ENCODE results near the gene KCNAB1. TPM values are rescaled to one million over a fixed set of nuclear protein-coding genes. Genes with fewer than 3 reads are reported as not detected.

Gene KCNAB1
- total and polyA plus RNA-seq, 4 donors = 8.9 to 45.8 (median 17.8) TPM

DNA sequence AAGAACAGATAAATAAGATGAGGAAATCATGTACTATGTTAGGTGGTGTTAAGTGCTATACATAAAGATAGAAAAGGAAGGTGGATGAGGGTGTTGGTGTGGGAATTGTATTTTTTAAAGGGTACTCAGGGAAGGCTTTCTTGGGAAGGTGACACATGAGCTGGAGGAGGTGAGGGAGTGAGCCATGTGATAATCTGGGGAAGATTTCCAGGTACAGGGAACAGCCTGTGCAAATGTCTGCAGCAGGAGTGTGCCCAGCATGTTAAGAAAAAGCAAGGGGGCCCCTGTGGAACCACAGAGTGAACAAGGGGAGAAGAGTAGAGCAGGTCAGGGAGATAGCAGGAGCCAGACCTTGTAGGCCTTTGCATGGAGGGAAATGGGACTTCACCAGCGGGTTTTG lies 258.9 kb downstream of the KCNAB1 start:
- DNase-seq (no peak), ATAC-seq (ENCODE audit: low FRiP score) (no peak)
- no peaks in the 10 kb centered on the region for H3K27me3 ChIP-seq (ENCODE audit: control insufficient read depth in 1 of 2, insufficient read depth in 2 of 2, low read length in 1 of 2)
- WGBS, 2 donors = 95 to 100% methylated on average over 1 of the region's 1 CpG
- intact Hi-C loops (cut with DNase I) = no loop called here
- no peaks in the 10 kb centered on the region for H3K9me3 ChIP-seq (ENCODE audit: control insufficient read depth, low read length)
- no peaks in the 10 kb centered on the region for H3K36me3 ChIP-seq (ENCODE audit: control insufficient read depth in 1 of 2, insufficient read depth in 2 of 2, low read length in 1 of 2)
- H3K4me3 ChIP-seq (ENCODE audit: low read length in 2 of 2) = no peak overlapping the region
- no peak overlapping the region for H3K27ac ChIP-seq (ENCODE audit: low read depth in 1 of 2, low read length in 2 of 2)
- H3K4me1 ChIP-seq (ENCODE audit: control insufficient read depth in 1 of 2, insufficient read depth in 2 of 2, low read length in 2 of 2) = peaks cover 0 to 10% of the 10 kb centered on the region in 2 donors

GRCh38 chr3:156381253-156381652 lies 260.9 kb downstream of the KCNAB1 start:
- intact Hi-C loops (cut with DNase I) = loop anchor here in 1 of 2 donors (5.0 kb wide), 1 partner anchor 74 kb away; no protein-coding TSS in a partner anchor
- no peak for ATAC-seq (ENCODE audit: low FRiP score)

GRCh38 chr3:156382458-156383346 lies 262.3 kb downstream of the KCNAB1 start:
- no peak for DNase-seq
- WGBS, 2 donors = 93 to 95% methylated on average over 9 of the region's 9 CpGs
- peaks cover 2 to 18% of the 10 kb centered on the region in 2 donors for H3K4me1 ChIP-seq (ENCODE audit: control insufficient read depth in 1 of 2, insufficient read depth in 2 of 2, low read length in 2 of 2)
- ATAC-seq (ENCODE audit: low FRiP score) = no peak
- H3K27me3 ChIP-seq (ENCODE audit: control insufficient read depth in 1 of 2, insufficient read depth in 2 of 2, low read length in 1 of 2) = no peaks in the 10 kb centered on the region
- no peaks in the 10 kb centered on the region for H3K9me3 ChIP-seq (ENCODE audit: control insufficient read depth, low read length)
- intact Hi-C loops (cut with DNase I) = loop anchor here in 1 of 2 donors (5.0 kb wide), 1 partner anchor 75 kb away; no protein-coding TSS in a partner anchor
- H3K27ac ChIP-seq (ENCODE audit: low read depth in 1 of 2, low read length in 2 of 2) = no peak overlapping the region
- H3K4me3 ChIP-seq (ENCODE audit: low read length in 2 of 2) = no peak overlapping the region
- H3K36me3 ChIP-seq (ENCODE audit: control insufficient read depth in 1 of 2, insufficient read depth in 2 of 2, low read length in 1 of 2) = no peaks in the 10 kb centered on the region

More at GRCh38 chr3:156381253-156381652, 260.9 kb downstream of the KCNAB1 start:
- Histone ChIP-seq H3K27ac (ENCODE audit: low read depth in 1 of 2, low read length in 2 of 2) (no peak overlapping the region), H3K9me3 (ENCODE audit: control insufficient read depth, low read length) (no peaks in the 10 kb centered on the region), H3K4me3 (ENCODE audit: low read length in 2 of 2) (no peak overlapping the region), H3K27me3 (ENCODE audit: control insufficient read depth in 1 of 2, insufficient read depth in 2 of 2, low read length in 1 of 2) (no peaks in the 10 kb centered on the region), H3K4me1 (ENCODE audit: control insufficient read depth in 1 of 2, insufficient read depth in 2 of 2, low read length in 2 of 2) (peaks cover 2 to 18% of the 10 kb centered on the region in 2 donors), H3K36me3 (ENCODE audit: control insufficient read depth in 1 of 2, insufficient read depth in 2 of 2, low read length in 1 of 2) (no peaks in the 10 kb centered on the region)
- 0 to 97% methylated on average over 1 of the region's 1 CpG for WGBS, 2 donors
- DNase-seq = no peak

- H3K4me1 ChIP-seq (ENCODE audit: control insufficient read depth in 1 of 2, insufficient read depth in 2 of 2, low read length in 2 of 2) = peaks cover 3 to 18% of the 10 kb centered on the region in 2 donors
- no peaks in the 10 kb centered on the region for H3K27me3 ChIP-seq (ENCODE audit: control insufficient read depth in 1 of 2, insufficient read depth in 2 of 2, low read length in 1 of 2)
- intact Hi-C loops (cut with DNase I) = loop anchor here in 1 of 2 donors (5.0 kb wide), 1 partner anchor 76 kb away; no protein-coding TSS in a partner anchor
- no peak overlapping the region for H3K4me3 ChIP-seq (ENCODE audit: low read length in 2 of 2)
- no peaks in the 10 kb centered on the region for H3K36me3 ChIP-seq (ENCODE audit: control insufficient read depth in 1 of 2, insufficient read depth in 2 of 2, low read length in 1 of 2)
- peak; percentile 27 for ATAC-seq (ENCODE audit: low FRiP score)
- 4 to 11% methylated on average over 6 of the region's 6 CpGs for WGBS, 2 donors
- no peak for DNase-seq
- H3K9me3 ChIP-seq (ENCODE audit: control insufficient read depth, low read length) = no peaks in the 10 kb centered on the region
- peak overlapping the region; percentile 64 to 76 for H3K27ac ChIP-seq (ENCODE audit: low read depth in 1 of 2, low read length in 2 of 2)
Observed at GRCh38 chr3:156383441-156384025, 263.2 kb downstream of the KCNAB1 start.

- H3K27me3 ChIP-seq (ENCODE audit: control insufficient read depth in 1 of 2, insufficient read depth in 2 of 2, low read length in 1 of 2) = no peaks in the 10 kb centered on the region
- ATAC-seq (ENCODE audit: low FRiP score) (peak; percentile 48), DNase-seq (no peak)
- no peaks in the 10 kb centered on the region for H3K9me3 ChIP-seq (ENCODE audit: control insufficient read depth, low read length)
- peaks cover 3 to 12% of the 10 kb centered on the region in 2 donors for H3K4me1 ChIP-seq (ENCODE audit: control insufficient read depth in 1 of 2, insufficient read depth in 2 of 2, low read length in 2 of 2)
- H3K4me3 ChIP-seq (ENCODE audit: low read length in 2 of 2) = no peak overlapping the region
- no peaks in the 10 kb centered on the region for H3K36me3 ChIP-seq (ENCODE audit: control insufficient read depth in 1 of 2, insufficient read depth in 2 of 2, low read length in 1 of 2)
- intact Hi-C loops (cut with DNase I) = no loop called here
- peak overlapping the region in 1 of 2 donors; percentile 38 for H3K27ac ChIP-seq (ENCODE audit: low read depth in 1 of 2, low read length in 2 of 2)
- WGBS, 2 donors = 59 to 65% methylated on average over 6 of the region's 6 CpGs
Observed at GRCh38 chr3:156388497-156389448, 268.4 kb downstream of the KCNAB1 start.

- WGBS, 2 donors = 71 to 74% methylated on average over 3 of the region's 3 CpGs
- no peak for DNase-seq
- Histone ChIP-seq H3K36me3 (ENCODE audit: control insufficient read depth in 1 of 2, insufficient read depth in 2 of 2, low read length in 1 of 2) (no peaks in the 10 kb centered on the region), H3K4me1 (ENCODE audit: control insufficient read depth in 1 of 2, insufficient read depth in 2 of 2, low read length in 2 of 2) (peaks cover 3 to 9% of the 10 kb centered on the region in 2 donors), H3K4me3 (ENCODE audit: low read length in 2 of 2) (no peak overlapping the region), H3K27ac (ENCODE audit: low read depth in 1 of 2, low read length in 2 of 2) (no peak overlapping the region), H3K9me3 (ENCODE audit: control insufficient read depth, low read length) (no peaks in the 10 kb centered on the region), H3K27me3 (ENCODE audit: control insufficient read depth in 1 of 2, insufficient read depth in 2 of 2, low read length in 1 of 2) (no peaks in the 10 kb centered on the region)
- ATAC-seq (ENCODE audit: low FRiP score) = no peak
- intact Hi-C loops (cut with DNase I) = no loop called here
Observed at GRCh38 chr3:156389449-156389950, 269.1 kb downstream of the KCNAB1 start.

DNA sequence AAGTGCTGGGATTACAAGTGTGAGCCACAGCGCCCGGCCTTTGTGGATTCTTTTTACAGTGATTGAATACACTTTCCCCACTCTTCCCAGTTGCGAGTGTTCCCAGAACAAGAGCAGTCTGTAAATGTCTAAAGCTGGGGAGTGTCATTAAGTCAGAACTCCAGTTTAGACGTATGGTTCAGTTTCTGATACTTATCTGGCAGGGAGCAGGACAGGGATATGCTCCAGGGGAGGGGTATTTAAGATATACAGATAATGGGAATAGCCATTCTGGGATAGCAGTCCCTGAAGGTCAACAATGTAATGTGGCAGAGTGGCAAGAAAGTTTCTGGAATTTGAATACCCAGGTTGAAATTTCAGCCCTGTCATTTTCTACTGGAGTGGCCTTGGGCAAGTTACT lies 270.5 kb downstream of the KCNAB1 start:
- peaks cover 1 to 2% of the 10 kb centered on the region in 2 donors for H3K4me1 ChIP-seq (ENCODE audit: control insufficient read depth in 1 of 2, insufficient read depth in 2 of 2, low read length in 2 of 2)
- no peak overlapping the region for H3K4me3 ChIP-seq (ENCODE audit: low read length in 2 of 2)
- 92 to 93% methylated on average over 4 of the region's 4 CpGs for WGBS, 2 donors
- H3K9me3 ChIP-seq (ENCODE audit: control insufficient read depth, low read length) = no peaks in the 10 kb centered on the region
- ATAC-seq (ENCODE audit: low FRiP score) (no peak), DNase-seq (no peak)
- H3K27ac ChIP-seq (ENCODE audit: low read depth in 1 of 2, low read length in 2 of 2) = no peak overlapping the region
- H3K36me3 ChIP-seq (ENCODE audit: control insufficient read depth in 1 of 2, insufficient read depth in 2 of 2, low read length in 1 of 2) = no peaks in the 10 kb centered on the region
- intact Hi-C loops (cut with DNase I) = no loop called here
- H3K27me3 ChIP-seq (ENCODE audit: control insufficient read depth in 1 of 2, insufficient read depth in 2 of 2, low read length in 1 of 2) = no peaks in the 10 kb centered on the region

Measured in aorta (tissue), 5 donors.